Chondrocyte (in vitro differentiated cells): ENCODE data around the gene TNNI3K. TPM values are rescaled to one million over a fixed set of nuclear protein-coding genes. Genes with fewer than 3 reads are reported as not detected.

Experiments
- DNase-seq: peaks from one replicate; pipeline ENCODE4 v3.0.0; 2021; ENCODE audit warnings: mixed read lengths, low spot score
- H3K27ac Mint-ChIP-seq: one replicate; pipeline ENCODE4 v1.8.0; 2021; ENCODE audit warnings: mild to moderate bottlenecking, moderate library complexity, mixed read lengths; ENCODE audit not compliant: unreplicated experiment
- H3K27me3 Mint-ChIP-seq: 2 replicates; pipeline ENCODE4 v1.8.0; 2021; ENCODE audit warnings: low read depth, mixed read lengths
- H3K36me3 Mint-ChIP-seq: 2 replicates; pipeline ENCODE4 v1.8.0; 2021; ENCODE audit warnings: low read depth, mixed read lengths
- H3K4me1 Mint-ChIP-seq: 2 replicates; pipeline ENCODE4 v1.8.0; 2021; ENCODE audit warnings: low read depth, mild to moderate bottlenecking, mixed read lengths
- H3K4me3 Mint-ChIP-seq: one replicate; pipeline ENCODE4 v1.8.0; 2021; ENCODE audit warnings: mild to moderate bottlenecking, moderate library complexity, mixed read lengths; ENCODE audit not compliant: unreplicated experiment
- H3K9me3 Mint-ChIP-seq: 2 replicates; pipeline ENCODE4 v1.8.0; 2021; ENCODE audit warnings: low read depth, mixed read lengths
- CTCF ChIP-seq: fragments of 200-600 bp; sonication (generic); IDR thresholded peaks from 2 replicates; pipeline ENCODE4 v1.5.0; 2021; ENCODE audit warnings: antibody characterized with exemption, mild to moderate bottlenecking, moderate library complexity
- total RNA-seq: library from RNA; stranded (reverse); gene quantifications from 3 replicates; pipeline ENCODE4 v1.2.1, GENCODE V29; 2021

Gene TNNI3K
- total RNA-seq, 1 donor from 2014 or later = not detected

GRCh38 chr1:74324684-74325448, 89.7 kb downstream of the TNNI3K start:
- no peaks in the 10 kb centered on the region for H3K36me3 Mint-ChIP-seq
- H3K27me3 Mint-ChIP-seq = peaks cover 2% of the 10 kb centered on the region
- no peak for TF ChIP-seq CTCF
- no peak overlapping the region for H3K4me3 Mint-ChIP-seq
- no peak overlapping the region for H3K27ac Mint-ChIP-seq
- H3K9me3 Mint-ChIP-seq = no peaks in the 10 kb centered on the region
- H3K4me1 Mint-ChIP-seq = peaks cover 9% of the 10 kb centered on the region
- DNase-seq = no peak

- no peak for TF ChIP-seq CTCF
- Mint-ChIP-seq H3K27ac (no peak overlapping the region), H3K36me3 (no peaks in the 10 kb centered on the region), H3K9me3 (no peaks in the 10 kb centered on the region), H3K4me3 (no peak overlapping the region), H3K27me3 (no peaks in the 10 kb centered on the region), H3K4me1 (peaks cover 11% of the 10 kb centered on the region)
- no peak for DNase-seq
Measured at GRCh38 chr1:74328851-74329250, 93.7 kb downstream of the TNNI3K start.

GRCh38 chr1:74333244-74333643, 98.1 kb downstream of the TNNI3K start:
- no peak for DNase-seq
- Mint-ChIP-seq H3K9me3 (no peaks in the 10 kb centered on the region), H3K27me3 (no peaks in the 10 kb centered on the region), H3K4me3 (no peak overlapping the region), H3K4me1 (peaks cover 8% of the 10 kb centered on the region), H3K27ac (no peak overlapping the region), H3K36me3 (no peaks in the 10 kb centered on the region)
- TF ChIP-seq CTCF = no peak

GRCh38 chr1:74334147-74334546, 99.0 kb downstream of the TNNI3K start:
- no peaks in the 10 kb centered on the region for H3K36me3 Mint-ChIP-seq
- TF ChIP-seq CTCF = no peak
- H3K4me3 Mint-ChIP-seq = no peak overlapping the region
- H3K9me3 Mint-ChIP-seq = no peaks in the 10 kb centered on the region
- no peaks in the 10 kb centered on the region for H3K27me3 Mint-ChIP-seq
- H3K27ac Mint-ChIP-seq = no peak overlapping the region
- no peak for DNase-seq
- H3K4me1 Mint-ChIP-seq = peaks cover 8% of the 10 kb centered on the region

- Mint-ChIP-seq H3K4me1 (no peaks in the 10 kb centered on the region), H3K27me3 (no peaks in the 10 kb centered on the region), H3K36me3 (no peaks in the 10 kb centered on the region), H3K9me3 (no peaks in the 10 kb centered on the region), H3K27ac (no peak overlapping the region), H3K4me3 (no peak overlapping the region)
- no peak for TF ChIP-seq CTCF
- DNase-seq = no peak
Measured at GRCh38 chr1:74340656-74341055, 105.5 kb downstream of the TNNI3K start.
